T-helper 2 cell treated with Interferon-gamma antibody and Interleukin-4, amounts not matched to agents 5 μg/mL and 100 μg/mL, for 36 hours (primary cell): ENCODE measurements around the gene EPHA1.
"Not testable (repeated sequence)": the region's sequence is repeated elsewhere in the genome, so short reads cannot be mapped to it uniquely, and the experiment has no call there.

Experiments
- DNase-seq: peaks from one replicate; pipeline ENCODE4 v3.0.0; 2021; ENCODE audit warnings: low spot score
- H3K27ac Mint-ChIP-seq: one replicate; pipeline ENCODE4 v1.8.0; 2021; ENCODE audit warnings: mild to moderate bottlenecking, mixed read lengths
- H3K27me3 Mint-ChIP-seq: one replicate; pipeline ENCODE4 v1.8.0; 2021; ENCODE audit warnings: low read depth, mixed read lengths
- H3K36me3 Mint-ChIP-seq: one replicate; pipeline ENCODE4 v1.8.0; 2021; ENCODE audit warnings: low read depth, mixed read lengths
- H3K4me1 Mint-ChIP-seq: one replicate; pipeline ENCODE4 v1.8.0; 2021; ENCODE audit warnings: low read depth, mixed read lengths
- H3K4me3 Mint-ChIP-seq: one replicate; pipeline ENCODE4 v1.8.0; 2022; ENCODE audit warnings: mild to moderate bottlenecking, moderate library complexity, mixed read lengths
- H3K9me3 Mint-ChIP-seq: one replicate; pipeline ENCODE4 v1.8.0; 2021; ENCODE audit warnings: mixed read lengths

Gene EPHA1

GRCh38 chr7:143405173-143406001 is 3.3 kb downstream of the EPHA1 start:
- peaks cover 28% of the 10 kb centered on the region for H3K27me3 Mint-ChIP-seq
- H3K36me3 Mint-ChIP-seq = no peaks in the 10 kb centered on the region
- H3K4me3 Mint-ChIP-seq = no peak overlapping the region
- no peak for DNase-seq
- H3K27ac Mint-ChIP-seq = no peak overlapping the region
- peaks cover 19% of the 10 kb centered on the region for H3K4me1 Mint-ChIP-seq
- H3K9me3 Mint-ChIP-seq = no peaks in the 10 kb centered on the region

GRCh38 chr7:143402233-143402632 is 6.4 kb downstream of the EPHA1 start:
- H3K27ac Mint-ChIP-seq, H3K9me3 Mint-ChIP-seq, DNase-seq, H3K36me3 Mint-ChIP-seq, H3K4me3 Mint-ChIP-seq, H3K4me1 Mint-ChIP-seq: not testable (repeated sequence)
- peaks cover 14% of the 10 kb centered on the region for H3K27me3 Mint-ChIP-seq

GRCh38 chr7:143401265-143401664 is 7.4 kb downstream of the EPHA1 start:
- H3K27ac Mint-ChIP-seq = no peak overlapping the region
- H3K4me3 Mint-ChIP-seq = no peak overlapping the region
- no peaks in the 10 kb centered on the region for H3K4me1 Mint-ChIP-seq
- DNase-seq = no peak
- peaks cover 8% of the 10 kb centered on the region for H3K27me3 Mint-ChIP-seq
- H3K36me3 Mint-ChIP-seq = no peaks in the 10 kb centered on the region
- H3K9me3 Mint-ChIP-seq = no peaks in the 10 kb centered on the region

GRCh38 chr7:143399642-143400041 is 9.0 kb downstream of the EPHA1 start:
- H3K4me1 Mint-ChIP-seq = peaks cover 2% of the 10 kb centered on the region
- H3K36me3 Mint-ChIP-seq = no peaks in the 10 kb centered on the region
- DNase-seq = no peak
- peaks cover 5% of the 10 kb centered on the region for H3K27me3 Mint-ChIP-seq
- no peak overlapping the region for H3K4me3 Mint-ChIP-seq
- H3K27ac Mint-ChIP-seq = no peak overlapping the region
- no peaks in the 10 kb centered on the region for H3K9me3 Mint-ChIP-seq

GRCh38 chr7:143399151-143399550 is 9.5 kb downstream of the EPHA1 start:
- no peak overlapping the region for H3K4me3 Mint-ChIP-seq
- H3K9me3 Mint-ChIP-seq = no peaks in the 10 kb centered on the region
- no peak overlapping the region for H3K27ac Mint-ChIP-seq
- H3K27me3 Mint-ChIP-seq = peaks cover 3% of the 10 kb centered on the region
- H3K4me1 Mint-ChIP-seq = peaks cover 2% of the 10 kb centered on the region
- no peak for DNase-seq
- no peaks in the 10 kb centered on the region for H3K36me3 Mint-ChIP-seq

GRCh38 chr7:143398616-143399015 is 10.0 kb downstream of the EPHA1 start:
- H3K4me1 Mint-ChIP-seq = peaks cover 2% of the 10 kb centered on the region
- DNase-seq = no peak
- H3K27ac Mint-ChIP-seq = no peak overlapping the region
- H3K27me3 Mint-ChIP-seq = peaks cover 3% of the 10 kb centered on the region
- no peaks in the 10 kb centered on the region for H3K9me3 Mint-ChIP-seq
- H3K36me3 Mint-ChIP-seq = no peaks in the 10 kb centered on the region
- no peak overlapping the region for H3K4me3 Mint-ChIP-seq

GRCh38 chr7:143397710-143398530 is 10.7 kb downstream of the EPHA1 start:
- no peaks in the 10 kb centered on the region for H3K9me3 Mint-ChIP-seq
- DNase-seq = no peak
- H3K4me1 Mint-ChIP-seq = peaks cover 2% of the 10 kb centered on the region
- H3K4me3 Mint-ChIP-seq = no peak overlapping the region
- H3K27ac Mint-ChIP-seq = no peak overlapping the region
- no peaks in the 10 kb centered on the region for H3K27me3 Mint-ChIP-seq
- H3K36me3 Mint-ChIP-seq = peaks cover 3% of the 10 kb centered on the region

GRCh38 chr7:143396625-143397556 is 11.8 kb downstream of the EPHA1 start:
- H3K27me3 Mint-ChIP-seq = no peaks in the 10 kb centered on the region
- no peaks in the 10 kb centered on the region for H3K9me3 Mint-ChIP-seq
- peaks cover 2% of the 10 kb centered on the region for H3K4me1 Mint-ChIP-seq
- no peak overlapping the region for H3K4me3 Mint-ChIP-seq
- no peak overlapping the region for H3K27ac Mint-ChIP-seq
- DNase-seq = no peak
- peaks cover 10% of the 10 kb centered on the region for H3K36me3 Mint-ChIP-seq

GRCh38 chr7:143396182-143396581 is 12.5 kb downstream of the EPHA1 start:
- H3K4me3 Mint-ChIP-seq = no peak overlapping the region
- no peak for DNase-seq
- H3K4me1 Mint-ChIP-seq = peaks cover 2% of the 10 kb centered on the region
- H3K36me3 Mint-ChIP-seq = peaks cover 10% of the 10 kb centered on the region
- H3K27me3 Mint-ChIP-seq = no peaks in the 10 kb centered on the region
- H3K9me3 Mint-ChIP-seq = no peaks in the 10 kb centered on the region
- H3K27ac Mint-ChIP-seq = no peak overlapping the region

- Mint-ChIP-seq H3K27me3 (no peaks in the 10 kb centered on the region), H3K4me1 (peaks cover 2% of the 10 kb centered on the region), H3K27ac (no peak overlapping the region), H3K9me3 (no peaks in the 10 kb centered on the region), H3K36me3 (peaks cover 14% of the 10 kb centered on the region), H3K4me3 (no peak overlapping the region)
- DNase-seq = no peak
Observed at GRCh38 chr7:143395187-143396149, 13.2 kb downstream of the EPHA1 start.

- peaks cover 7% of the 10 kb centered on the region for H3K4me1 Mint-ChIP-seq
- H3K36me3 Mint-ChIP-seq = peaks cover 21% of the 10 kb centered on the region
- no peak for DNase-seq
- H3K9me3 Mint-ChIP-seq = no peaks in the 10 kb centered on the region
- H3K27ac Mint-ChIP-seq = no peak overlapping the region
- no peaks in the 10 kb centered on the region for H3K27me3 Mint-ChIP-seq
- H3K4me3 Mint-ChIP-seq = no peak overlapping the region
Observed at GRCh38 chr7:143394777-143395176, 13.9 kb downstream of the EPHA1 start.

GRCh38 chr7:143394068-143394467 is 14.6 kb downstream of the EPHA1 start:
- DNase-seq = no peak
- Mint-ChIP-seq H3K27ac (no peak overlapping the region), H3K9me3 (no peaks in the 10 kb centered on the region), H3K36me3 (peaks cover 28% of the 10 kb centered on the region), H3K4me1 (peaks cover 11% of the 10 kb centered on the region), H3K4me3 (no peak overlapping the region), H3K27me3 (no peaks in the 10 kb centered on the region)
